Left colon (tissue), 2 donors: ENCODE measurements around the gene UBE2R2. TPM values are rescaled to one million over a fixed set of nuclear protein-coding genes. Genes with fewer than 3 reads are reported as not detected.
"Not testable (repeated sequence)": the region's sequence is repeated elsewhere in the genome, so short reads cannot be mapped to it uniquely, and the experiment has no call there.

Experiments used
- ATAC-seq: fragments of 200-7000 bp; cut with Tn5 transposase; one replicate; pipeline ENCODE4 v1.9.1; 2020; ENCODE audit warnings: mild to moderate bottlenecking, moderate library complexity
- DNase-seq, 2 donors: peaks; one replicate each; pipeline ENCODE4 v3.0.0-alpha.2; 2020
- intact Hi-C, 2 donors: fragments of 100-400 bp; cut with DNase I in 1 of 2; cut with micrococcal nuclease in 1 of 2; formaldehyde crosslinking; loops; one replicate each; pipeline versions ENCODE4 v1.11.2 to v1.14.0; 2022; cut with DNase I, micrococcal nuclease
- total RNA-seq, 2 donors: library from RNA; stranded (reverse); fragmentation: NEBNext Ultra II Directional; extraction: Animal tissue kit (Norgen Biotek cat#: 25700); gene quantifications; one replicate each; pipeline ENCODE4 v1.2.1, GENCODE V29; 2021
- donor health status: DM: no; HTN: no; CAD: no.
- donor health status: DM: yes; HTN: yes; CAD: no.

The UBE2R2 gene
- total RNA-seq, 2 donors from 2014 or later: 34.1 to 40.8 TPM

GRCh38 chr9:33942471-33943083 is 125.6 kb downstream of the UBE2R2 start:
- intact Hi-C loops: no loop called here
- ATAC-seq: no peak
- DNase-seq: no peak

- intact Hi-C loops: no loop called here
- DNase-seq (no peak), ATAC-seq (no peak)
Measured at GRCh38 chr9:33943389-33943788, 126.4 kb downstream of the UBE2R2 start.

GRCh38 chr9:33946779-33947535 is 130.0 kb downstream of the UBE2R2 start:
- intact Hi-C loops: no loop called here
- DNase-seq: no peak
- ATAC-seq: no peak

DNA sequence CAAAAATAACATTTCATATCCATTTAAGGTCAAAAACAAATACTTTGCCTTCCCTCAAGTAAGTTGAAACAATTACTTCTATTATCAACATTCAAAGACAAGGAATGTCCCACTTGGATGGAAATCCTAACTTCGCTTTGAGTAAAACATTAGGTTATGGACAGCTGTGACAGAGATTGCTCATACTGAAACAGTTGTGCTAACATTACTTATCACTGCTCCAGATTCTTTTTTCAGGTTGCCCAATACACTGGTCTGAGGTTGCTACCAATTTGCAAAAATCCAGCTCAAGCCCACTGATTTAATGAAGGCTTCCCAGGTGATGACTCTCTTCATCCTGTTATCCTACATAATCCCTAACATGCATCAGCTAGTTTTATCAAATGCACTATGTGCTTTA is 133.4 kb downstream of the UBE2R2 start:
- ATAC-seq (no peak), DNase-seq (no peak)
- intact Hi-C loops: no loop called here

DNA sequence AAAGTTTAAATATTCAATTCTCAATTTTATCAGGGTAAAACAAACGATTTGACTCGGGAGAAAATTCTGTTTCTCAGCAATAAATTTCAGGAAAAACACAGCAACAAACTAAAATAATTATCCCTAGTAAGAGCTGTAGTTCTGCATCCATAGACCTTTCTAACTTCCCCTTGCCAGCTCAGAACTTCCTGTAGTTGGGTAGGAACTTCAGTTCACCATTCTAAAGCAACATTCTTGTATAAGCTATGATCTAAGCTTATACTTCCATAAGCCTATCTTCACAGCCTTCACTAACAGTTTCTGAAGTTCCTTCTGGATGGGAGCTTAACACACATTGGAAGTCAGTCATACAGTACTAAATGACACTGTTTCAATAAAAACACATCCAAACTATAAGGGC is 135.1 kb downstream of the UBE2R2 start:
- no peak for DNase-seq
- intact Hi-C loops: no loop called here
- ATAC-seq: no peak

DNA sequence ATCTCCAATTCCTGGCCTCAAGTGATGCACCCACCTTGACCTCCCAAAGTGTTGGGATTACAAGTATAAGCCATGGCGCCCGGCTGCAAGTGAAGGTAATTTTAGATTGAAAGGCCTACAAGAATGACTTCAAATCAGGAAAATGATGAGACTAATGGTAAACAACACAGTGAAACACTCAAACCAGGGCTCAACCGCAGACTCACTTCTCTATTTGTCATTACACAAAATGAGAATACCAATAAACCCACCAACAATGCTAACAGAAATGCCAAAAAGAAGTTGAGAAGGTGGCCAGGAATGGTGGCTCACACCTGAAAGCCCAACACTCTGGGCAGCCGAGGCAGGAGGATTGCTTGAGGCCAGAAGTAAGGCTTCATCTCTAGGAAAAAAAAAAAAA is 139.6 kb downstream of the UBE2R2 start:
- intact Hi-C loops: no loop called here

GRCh38 chr9:33959725-33960124 is 142.8 kb downstream of the UBE2R2 start:
- no peak for DNase-seq
- intact Hi-C loops: no loop called here
- no peak for ATAC-seq

More for the DNA sequence above, 139.6 kb downstream of the UBE2R2 start:
- DNase-seq: no peak
- ATAC-seq: no peak

- intact Hi-C loops, DNase-seq, ATAC-seq: not testable (repeated sequence)
Measured at GRCh38 chr9:33962468-33962867, 145.5 kb downstream of the UBE2R2 start.

DNA sequence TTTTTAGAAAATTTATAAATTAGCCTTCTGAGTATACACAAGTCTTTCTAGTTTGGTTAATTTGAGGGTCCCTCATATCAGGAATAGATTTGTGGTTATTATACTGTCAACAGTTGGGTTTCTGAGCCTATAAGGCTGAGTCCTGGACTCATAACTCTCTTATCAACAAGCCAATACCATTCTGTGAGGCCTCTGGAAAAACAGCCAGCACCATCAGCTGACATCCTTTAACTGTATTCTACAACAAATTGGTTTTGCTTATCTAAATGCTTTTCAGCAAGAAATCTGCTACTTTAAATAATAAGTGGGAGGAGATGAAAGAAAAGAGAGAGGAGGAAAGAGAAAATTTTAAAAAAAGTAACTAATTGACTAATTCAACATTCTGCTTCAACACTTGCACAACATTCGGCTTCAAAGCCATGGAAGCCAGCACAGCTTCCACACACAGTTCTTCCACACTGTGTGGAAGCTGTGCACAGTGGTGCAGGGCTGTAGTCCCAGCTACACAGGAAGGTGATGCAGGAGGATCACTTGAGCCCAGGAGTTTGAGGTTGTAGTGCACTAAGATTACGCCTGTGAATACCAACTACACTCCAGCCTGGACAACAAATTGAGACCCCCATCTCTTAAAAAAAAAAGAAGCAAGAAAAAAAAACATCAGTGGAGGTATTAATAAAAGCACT is 147.3 kb downstream of the UBE2R2 start:
- ATAC-seq: no peak
- intact Hi-C loops: no loop called here
- no peak for DNase-seq

Other genes with a start within 250 kb of the UBE2R2 start
- 100 to 1,000 TPM; 244 to 310 TPM for gene PRSS3, start 21.6 kb upstream of the UBE2R2 start, total RNA-seq
- 10 to 100 TPM; 26.6 to 33.3 TPM for gene UBAP2, start 231.7 kb downstream of the UBE2R2 start, total RNA-seq